Activated CD8-positive, alpha-beta T cell treated with anti-CD3 and anti-CD28 coated beads for 36 hours (primary cell): Measurements from ENCODE around the gene ZDHHC22. TPM values are rescaled to one million over a fixed set of nuclear protein-coding genes. Genes with fewer than 3 reads are reported as not detected.

Experiments used
- ATAC-seq: fragments of 200-7000 bp; cut with Tn5 transposase; one replicate; pipeline ENCODE4 v1.10.0; 2021; ENCODE audit warnings: mild to moderate bottlenecking, moderate library complexity
- CTCF ChIA-PET: fragments of 350-600 bp; sonication (Branson Sonifier 250); formaldehyde crosslinking; loops from one replicate; lab custom pipeline; 2021; ENCODE audit warnings: antibody characterized with exemption; lab: Charles Lee
- POLR2A ChIA-PET: fragments of 350-600 bp; sonication (Branson Sonifier 250); formaldehyde crosslinking; loops from one replicate; lab custom pipeline; 2021; ENCODE audit warnings: antibody characterized with exemption; lab: Charles Lee
- DNase-seq: peaks from one replicate; pipeline ENCODE4 v3.0.0-alpha.2; 2020
- H3K27ac Mint-ChIP-seq: one replicate; pipeline ENCODE4 v1.8.0; 2021; ENCODE audit warnings: mild to moderate bottlenecking, mixed read lengths
- H3K27me3 Mint-ChIP-seq: one replicate; pipeline ENCODE4 v1.8.0; 2021; ENCODE audit warnings: mixed read lengths
- H3K36me3 Mint-ChIP-seq: one replicate; pipeline ENCODE4 v1.8.0; 2021; ENCODE audit warnings: low read depth, mixed read lengths
- H3K4me1 Mint-ChIP-seq: one replicate; pipeline ENCODE4 v1.8.0; 2021; ENCODE audit warnings: low read depth, mixed read lengths
- H3K4me3 Mint-ChIP-seq: one replicate; pipeline ENCODE4 v1.8.0; 2021; ENCODE audit warnings: mild to moderate bottlenecking, moderate library complexity, mixed read lengths
- H3K9me3 Mint-ChIP-seq: one replicate; pipeline ENCODE4 v1.8.0; 2021; ENCODE audit warnings: mixed read lengths
- intact Hi-C: fragments of 100-400 bp; cut with micrococcal nuclease; formaldehyde crosslinking; loops from one replicate; pipeline ENCODE4 v1.10.0; 2022
- total RNA-seq, 2 experiments: library from RNA; stranded (reverse); gene quantifications; one replicate each; pipeline ENCODE4 v1.2.3, GENCODE V29; 2021
- TF ChIP-seq, protein P1 (sequence below): fragments of 200-600 bp; IDR thresholded peaks from one replicate; pipeline ENCODE4 v1.8.0; 2022; ENCODE audit warnings: antibody characterized with exemption, mild to moderate bottlenecking

Gene ZDHHC22
- total RNA-seq, 2 experiments from 2014 or later, result not detected

DNA sequence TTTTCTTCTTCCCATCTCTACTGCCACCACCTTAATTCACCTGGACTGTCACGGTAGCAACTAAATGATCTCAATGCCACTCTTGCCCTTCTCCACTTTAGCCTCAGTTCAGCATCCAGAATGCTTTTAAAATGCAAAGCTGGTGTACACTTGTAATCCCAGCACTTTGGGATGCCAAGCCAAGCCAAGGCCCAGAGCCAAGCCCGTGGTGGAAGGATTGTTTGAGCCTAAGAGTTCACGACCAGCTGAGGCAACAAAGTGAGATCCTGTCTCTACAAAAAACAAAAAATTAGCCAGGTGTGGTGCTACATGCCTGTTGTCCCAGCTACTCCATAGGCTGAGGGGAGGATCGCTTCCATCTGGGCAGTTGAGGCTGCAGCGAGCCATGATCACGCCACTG, 37.6 kb downstream of the ZDHHC22 start:
- no peak overlapping the region for H3K4me3 Mint-ChIP-seq
- peaks cover 6% of the 10 kb centered on the region for H3K36me3 Mint-ChIP-seq
- intact Hi-C loops, result no loop called here
- DNase-seq (no peak), ATAC-seq (no peak)
- H3K27ac Mint-ChIP-seq, result no peak overlapping the region
- TF ChIP-seq, protein P1, sequence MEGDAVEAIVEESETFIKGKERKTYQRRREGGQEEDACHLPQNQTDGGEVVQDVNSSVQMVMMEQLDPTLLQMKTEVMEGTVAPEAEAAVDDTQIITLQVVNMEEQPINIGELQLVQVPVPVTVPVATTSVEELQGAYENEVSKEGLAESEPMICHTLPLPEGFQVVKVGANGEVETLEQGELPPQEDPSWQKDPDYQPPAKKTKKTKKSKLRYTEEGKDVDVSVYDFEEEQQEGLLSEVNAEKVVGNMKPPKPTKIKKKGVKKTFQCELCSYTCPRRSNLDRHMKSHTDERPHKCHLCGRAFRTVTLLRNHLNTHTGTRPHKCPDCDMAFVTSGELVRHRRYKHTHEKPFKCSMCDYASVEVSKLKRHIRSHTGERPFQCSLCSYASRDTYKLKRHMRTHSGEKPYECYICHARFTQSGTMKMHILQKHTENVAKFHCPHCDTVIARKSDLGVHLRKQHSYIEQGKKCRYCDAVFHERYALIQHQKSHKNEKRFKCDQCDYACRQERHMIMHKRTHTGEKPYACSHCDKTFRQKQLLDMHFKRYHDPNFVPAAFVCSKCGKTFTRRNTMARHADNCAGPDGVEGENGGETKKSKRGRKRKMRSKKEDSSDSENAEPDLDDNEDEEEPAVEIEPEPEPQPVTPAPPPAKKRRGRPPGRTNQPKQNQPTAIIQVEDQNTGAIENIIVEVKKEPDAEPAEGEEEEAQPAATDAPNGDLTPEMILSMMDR, result no peak
- no peaks in the 10 kb centered on the region for H3K9me3 Mint-ChIP-seq
- peaks cover 13% of the 10 kb centered on the region for H3K4me1 Mint-ChIP-seq
- no peaks in the 10 kb centered on the region for H3K27me3 Mint-ChIP-seq
- POLR2A ChIA-PET, result no interaction called here
- CTCF ChIA-PET, result interaction anchor here (1.3 kb wide), 1 partner anchor 30 kb away, joined by 3 read pairs; no protein-coding TSS in a partner anchor

DNA sequence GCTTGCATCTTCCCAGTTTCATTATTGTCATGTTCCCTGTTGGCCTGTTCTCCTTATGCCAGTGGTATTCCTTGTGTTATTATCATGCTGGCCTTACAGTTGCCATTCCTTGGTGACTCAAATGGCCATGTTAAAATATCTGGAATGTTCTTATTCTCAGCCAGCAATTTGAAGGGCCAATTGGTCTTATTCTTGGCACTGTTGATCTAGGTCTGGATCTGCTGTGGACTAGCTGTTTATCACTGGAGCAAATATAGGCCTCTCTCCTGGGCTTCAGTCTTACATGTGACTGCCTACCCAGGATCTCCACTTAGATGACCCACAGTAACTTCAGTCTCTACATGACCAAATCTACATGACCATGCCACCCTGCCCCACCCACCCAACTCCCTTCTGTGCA, 38.1 kb downstream of the ZDHHC22 start:
- peaks cover 16% of the 10 kb centered on the region for H3K4me1 Mint-ChIP-seq
- no peak overlapping the region for H3K4me3 Mint-ChIP-seq
- ATAC-seq (no peak), DNase-seq (no peak)
- peaks cover 6% of the 10 kb centered on the region for H3K36me3 Mint-ChIP-seq
- ChIA-PET CTCF (interaction anchor here (1.3 kb wide), 1 partner anchor 30 kb away, joined by 3 read pairs; no protein-coding TSS in a partner anchor), POLR2A (interaction anchor here (1.1 kb wide), 1 partner anchor 14 kb away, joined by 3 read pairs; no protein-coding TSS in a partner anchor)
- H3K9me3 Mint-ChIP-seq, result no peaks in the 10 kb centered on the region
- no peak overlapping the region for H3K27ac Mint-ChIP-seq
- TF ChIP-seq, protein P1, result no peak
- no peaks in the 10 kb centered on the region for H3K27me3 Mint-ChIP-seq
- intact Hi-C loops, result no loop called here

DNA sequence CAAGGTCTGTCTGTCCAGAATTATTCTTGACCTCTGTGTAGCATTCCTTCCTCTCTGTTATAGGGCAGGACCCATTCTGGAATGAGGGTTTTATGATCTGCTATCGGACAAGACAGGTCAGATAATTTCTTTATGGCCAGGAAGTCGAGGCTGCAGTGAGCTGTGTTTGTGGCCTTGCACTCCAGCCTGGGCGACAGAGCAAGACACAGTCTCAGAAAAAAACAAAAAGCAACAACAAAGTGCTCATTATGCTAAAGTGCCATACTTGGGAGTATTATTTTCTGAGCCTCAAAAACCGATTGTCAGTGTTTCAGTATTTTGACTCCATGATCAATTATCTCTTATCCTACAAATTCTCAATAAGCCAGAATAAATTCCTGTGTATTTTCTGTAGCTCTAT, 39.4 kb downstream of the ZDHHC22 start:
- POLR2A ChIA-PET, result no interaction called here
- TF ChIP-seq, protein P1, result no peak
- ATAC-seq, result no peak
- intact Hi-C loops, result no loop called here
- DNase-seq, result no peak
- Mint-ChIP-seq H3K36me3 (peaks cover 6% of the 10 kb centered on the region), H3K9me3 (no peaks in the 10 kb centered on the region), H3K4me3 (no peak overlapping the region), H3K4me1 (peaks cover 18% of the 10 kb centered on the region), H3K27ac (no peak overlapping the region), H3K27me3 (no peaks in the 10 kb centered on the region)
- CTCF ChIA-PET, result interaction anchor here (1.3 to 11.1 kb wide), 3 partner anchors 12 to 227 kb away, joined by 3 to 93 read pairs (median 4); no protein-coding TSS in a partner anchor

DNA sequence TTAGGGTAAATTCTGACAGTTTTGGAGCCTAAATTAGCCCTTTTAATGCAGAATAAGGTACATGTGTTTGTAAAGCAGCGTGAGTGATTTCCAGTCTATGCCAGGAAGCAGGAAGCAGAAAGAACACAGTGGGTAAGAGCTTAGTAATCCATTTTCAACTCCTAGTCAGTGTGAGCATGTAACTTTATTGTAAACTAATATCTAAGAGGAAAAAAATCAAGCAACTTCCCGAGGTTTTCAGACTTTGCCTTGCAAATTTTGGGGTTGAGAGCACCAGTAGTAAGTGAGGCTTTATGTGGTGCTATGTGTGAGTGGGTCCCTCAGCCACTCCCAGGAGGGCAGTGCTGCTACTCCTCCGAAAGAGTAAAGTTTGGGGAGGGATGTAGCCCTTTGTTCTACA, 40.6 kb downstream of the ZDHHC22 start:
- ChIA-PET POLR2A (no interaction called here), CTCF (interaction anchor here (0.8 to 11.1 kb wide), 2 partner anchors 23 to 32 kb away, joined by 3 to 93 read pairs; no protein-coding TSS in a partner anchor)
- intact Hi-C loops, result no loop called here
- Mint-ChIP-seq H3K4me3 (no peak overlapping the region), H3K27ac (no peak overlapping the region), H3K36me3 (peaks cover 2% of the 10 kb centered on the region), H3K27me3 (no peaks in the 10 kb centered on the region), H3K4me1 (peaks cover 26% of the 10 kb centered on the region), H3K9me3 (no peaks in the 10 kb centered on the region)
- DNase-seq (no peak), ATAC-seq (no peak)
- TF ChIP-seq, protein P1, result no peak

DNA sequence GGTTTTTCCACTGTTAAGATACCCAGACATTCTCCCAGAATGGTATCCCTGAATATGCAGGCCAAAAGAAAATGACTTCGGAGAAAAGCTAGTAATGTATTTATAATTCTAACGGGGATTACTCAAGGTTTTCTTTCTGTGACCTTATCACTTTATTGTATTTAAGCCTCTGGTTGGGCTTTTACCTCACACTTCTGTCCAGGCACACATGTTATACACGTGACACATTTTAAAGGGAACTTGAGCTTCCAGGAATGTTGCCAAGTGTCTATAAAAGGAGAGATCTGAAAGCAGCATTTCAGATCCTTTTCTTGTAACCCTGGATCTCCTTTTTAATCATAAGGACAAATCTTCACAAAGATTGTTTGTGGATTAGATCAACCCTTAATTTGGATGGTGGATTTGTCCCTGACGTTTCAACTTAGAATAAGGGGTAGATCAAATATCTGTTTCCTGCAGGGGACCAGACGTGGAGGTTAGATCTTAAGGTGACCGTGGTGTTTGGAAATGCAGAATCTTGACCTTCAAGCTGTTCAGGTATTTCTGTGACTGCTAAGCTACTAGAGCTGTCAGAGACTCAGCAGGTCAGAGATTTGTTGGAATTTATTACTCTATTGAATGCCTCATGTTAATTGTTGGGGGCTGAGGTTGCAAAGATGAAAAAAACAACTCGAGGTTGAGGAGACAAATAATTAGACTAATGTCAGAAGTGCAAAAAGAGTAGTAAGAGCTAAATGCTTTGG, 42.0 kb downstream of the ZDHHC22 start:
- ATAC-seq (no peak), DNase-seq (no peak)
- no peak overlapping the region for H3K27ac Mint-ChIP-seq
- no peaks in the 10 kb centered on the region for H3K27me3 Mint-ChIP-seq
- H3K9me3 Mint-ChIP-seq, result no peaks in the 10 kb centered on the region
- TF ChIP-seq, protein P1, result no peak
- peaks cover 34% of the 10 kb centered on the region for H3K4me1 Mint-ChIP-seq
- ChIA-PET POLR2A (interaction anchor here (1.1 to 2.4 kb wide), 4 partner anchors 19 to 121 kb away, joined by 3 to 10 read pairs (median 4); no protein-coding TSS in a partner anchor), CTCF (interaction anchor here (0.8 to 11.1 kb wide), 11 partner anchors 11 to 389 kb away, joined by 3 to 93 read pairs (median 4); partner anchors contain the start of genes GSTZ1 and POMT2)
- intact Hi-C loops, result no loop called here
- H3K36me3 Mint-ChIP-seq, result peaks cover 2% of the 10 kb centered on the region
- peak overlapping the region; percentile 93 for H3K4me3 Mint-ChIP-seq
